HUDEP-2 (cell line): ENCODE measurements around the gene FETUB.
"Not testable (repeated sequence)": the region's sequence is repeated elsewhere in the genome, so short reads cannot be mapped to it uniquely, and the experiment has no call there.

ENCODE experiments used
- DNase-seq, 76 experiments: peaks; one replicate each; lab custom pipeline; 2025; ENCODE audit not compliant: unreplicated experiment in 76 of 76; lab: John Stamatoyannopoulos, UW

The FETUB gene

DNA sequence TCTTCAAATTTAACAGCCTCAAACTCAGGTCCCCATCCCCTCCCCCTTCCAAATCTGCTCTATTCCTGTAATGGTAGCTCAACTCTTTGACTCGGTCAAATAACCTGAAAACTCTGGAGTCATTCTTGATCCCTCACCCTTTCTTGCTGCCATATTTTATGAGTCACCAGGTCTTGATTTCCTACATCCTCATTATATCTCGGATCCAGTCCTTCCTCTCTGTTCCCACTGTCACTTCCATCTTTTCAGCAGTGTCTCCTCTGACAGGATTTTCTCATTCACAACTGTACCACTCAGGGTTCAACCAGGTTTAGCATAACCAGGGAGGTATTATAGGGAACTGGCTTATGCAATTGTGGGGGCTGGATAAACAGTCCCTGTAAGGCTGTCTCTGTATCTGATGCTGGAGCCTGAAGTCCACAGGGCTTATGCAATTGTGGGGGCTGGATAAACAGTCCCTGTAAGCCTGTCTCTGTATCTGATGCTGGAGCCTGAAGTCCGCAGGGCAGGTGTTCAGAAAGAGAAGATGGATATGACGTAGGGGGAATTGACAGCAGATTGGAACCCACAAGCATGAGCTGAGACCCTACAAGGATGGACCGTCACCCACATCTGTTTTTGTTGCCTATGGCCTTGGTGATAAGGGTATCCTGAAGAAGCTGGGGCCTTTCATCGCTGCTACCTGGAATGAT, 9.1 kb upstream of the FETUB start:
- no peak for DNase-seq

DNA sequence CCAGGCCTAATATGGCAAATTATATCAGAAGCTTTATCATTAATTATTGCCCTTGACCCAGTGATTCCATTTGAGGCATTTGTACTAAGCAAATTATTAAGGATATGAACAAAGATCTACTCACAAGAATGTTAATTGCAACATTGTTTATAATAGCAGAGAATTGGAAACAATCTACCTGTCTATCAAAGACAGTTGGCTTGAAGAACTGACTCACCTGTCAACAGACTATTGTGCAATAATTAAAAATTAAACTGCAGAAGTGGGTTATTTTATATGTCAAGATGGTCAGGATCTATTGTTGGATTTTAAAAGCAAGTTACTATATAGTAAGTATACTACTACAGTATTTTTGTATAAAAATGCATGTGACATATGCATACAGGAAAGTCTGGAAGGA, 6.7 kb upstream of the FETUB start:
- no peak for DNase-seq

DNA sequence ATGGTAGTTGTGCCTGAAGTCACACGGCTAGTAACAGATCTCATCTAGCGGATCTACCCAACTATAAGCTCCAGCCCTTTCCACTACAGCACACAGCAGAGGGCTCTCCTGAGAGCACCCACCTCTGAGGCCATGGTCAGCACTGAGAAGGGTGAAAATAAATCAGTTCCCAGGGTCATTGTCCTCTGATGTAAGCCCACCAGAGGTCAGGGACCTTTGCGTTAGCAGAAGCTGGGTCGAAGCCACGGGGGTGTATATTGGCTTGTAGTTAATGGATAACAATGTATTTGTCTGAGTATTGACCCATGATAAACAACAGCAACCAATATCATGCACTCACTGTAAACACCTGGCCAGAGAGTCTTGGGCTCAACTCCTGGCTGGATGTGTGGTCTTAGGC, 6.0 kb upstream of the FETUB start:
- not testable (repeated sequence) for DNase-seq

DNA sequence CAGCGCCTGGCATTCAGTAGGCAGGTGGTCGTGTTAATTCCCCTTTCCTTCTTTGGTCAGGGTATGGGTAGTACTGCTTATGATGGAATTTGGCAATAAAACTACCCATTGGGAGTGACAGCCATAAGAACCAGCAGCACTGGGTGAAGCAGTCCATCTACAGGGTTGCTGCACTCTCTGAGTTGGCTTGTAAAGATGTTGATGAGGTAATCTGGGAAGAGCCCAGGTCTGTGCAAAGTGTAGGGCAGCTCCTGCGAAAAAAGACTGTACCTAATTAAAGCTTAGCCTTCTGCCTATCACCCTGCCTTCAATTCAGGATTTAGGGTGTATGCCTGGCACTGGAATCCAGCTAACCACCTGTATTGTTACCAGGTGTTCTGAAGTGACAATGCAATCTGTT, 4.7 kb upstream of the FETUB start:
- no peak for DNase-seq

DNA sequence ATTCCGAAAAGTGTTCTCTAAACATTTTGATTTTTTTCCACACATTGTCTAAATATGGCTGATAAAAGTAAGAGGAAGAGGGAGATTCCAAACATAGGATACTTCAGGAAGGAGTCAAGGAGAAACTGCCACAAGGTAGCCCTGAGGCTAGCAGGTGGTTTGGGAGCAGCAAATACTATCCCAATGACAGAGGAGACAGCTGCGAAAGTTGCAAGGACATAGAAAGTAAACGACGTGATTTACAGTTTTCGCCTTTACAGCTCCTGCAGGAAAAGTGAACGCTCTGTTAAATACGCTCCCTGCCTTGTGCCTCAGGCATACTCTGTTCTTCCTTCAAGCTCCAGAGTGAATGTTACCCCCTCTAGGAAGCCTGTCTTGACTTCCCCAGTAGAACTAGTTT, 3.7 kb upstream of the FETUB start:
- DNase-seq: no peak

DNA sequence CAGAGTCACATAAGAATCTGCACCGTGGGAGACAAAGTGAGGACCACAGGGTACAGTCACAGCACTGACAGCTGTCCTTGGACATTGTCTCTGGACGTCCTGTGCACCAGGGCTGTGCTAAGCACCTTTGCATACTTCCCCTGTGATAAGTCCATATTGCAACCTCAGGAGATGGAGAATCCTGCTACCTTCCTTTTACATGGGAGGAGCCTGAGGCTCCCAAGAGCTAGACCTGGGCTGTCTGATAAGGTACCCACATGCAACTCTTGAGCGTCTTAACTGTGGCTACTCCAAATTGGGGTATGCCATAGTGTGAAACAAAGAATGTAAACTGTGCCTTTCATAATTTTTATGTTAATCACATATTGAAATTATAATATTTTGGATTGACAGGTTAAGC, 2.5 kb upstream of the FETUB start:
- DNase-seq: no peak

DNA sequence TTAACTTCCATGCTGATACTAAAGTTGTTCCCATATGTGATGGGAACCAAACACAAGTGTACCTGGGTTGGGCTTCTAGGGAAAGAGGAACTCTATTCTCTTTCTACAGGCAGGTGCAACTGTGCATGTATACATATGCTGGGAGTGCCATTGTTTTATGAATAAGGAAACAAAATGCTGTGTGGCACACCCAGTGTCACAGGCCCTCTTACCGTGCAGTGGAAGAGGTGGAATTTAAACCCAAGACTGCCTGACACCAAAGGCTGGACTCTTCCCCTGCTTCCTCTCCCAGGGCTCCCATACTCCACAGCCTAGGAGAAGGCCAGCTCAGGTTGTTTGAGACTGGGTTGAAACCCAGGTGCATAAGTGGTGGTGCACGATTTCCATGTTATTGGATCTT, 1.9 kb upstream of the FETUB start:
- DNase-seq: no peak

DNA sequence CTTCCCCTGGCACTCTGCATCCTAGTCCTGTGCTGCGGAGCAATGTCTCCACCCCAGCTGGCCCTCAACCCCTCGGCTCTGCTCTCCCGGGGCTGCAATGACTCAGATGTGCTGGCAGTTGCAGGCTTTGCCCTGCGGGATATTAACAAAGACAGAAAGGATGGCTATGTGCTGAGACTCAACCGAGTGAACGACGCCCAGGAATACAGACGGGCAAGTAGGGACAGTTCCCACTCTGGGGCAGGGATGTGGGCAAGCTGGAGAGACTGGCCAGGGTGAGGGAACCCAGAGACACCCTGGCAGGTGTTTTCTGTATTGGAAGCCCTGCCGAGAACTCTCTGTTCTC, 247 bp downstream of the FETUB start:
- no peak for DNase-seq

DNA sequence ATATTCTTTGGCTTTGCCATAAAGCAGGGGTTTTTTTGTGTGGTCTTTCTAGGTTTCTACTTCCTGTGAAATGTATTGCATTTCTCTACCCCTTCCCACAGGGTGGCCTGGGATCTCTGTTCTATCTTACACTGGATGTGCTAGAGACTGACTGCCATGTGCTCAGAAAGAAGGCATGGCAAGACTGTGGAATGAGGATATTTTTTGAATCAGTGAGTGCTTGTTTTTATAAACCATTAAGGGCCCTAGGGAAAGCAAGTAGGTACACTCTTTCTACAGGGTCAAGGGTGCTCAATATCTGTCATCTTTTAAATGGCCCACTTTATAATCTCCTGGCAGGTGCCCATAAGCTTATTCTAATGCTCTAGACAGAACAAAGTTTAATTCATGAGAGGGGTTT, 730 bp downstream of the FETUB start:
- no peak for DNase-seq

DNA sequence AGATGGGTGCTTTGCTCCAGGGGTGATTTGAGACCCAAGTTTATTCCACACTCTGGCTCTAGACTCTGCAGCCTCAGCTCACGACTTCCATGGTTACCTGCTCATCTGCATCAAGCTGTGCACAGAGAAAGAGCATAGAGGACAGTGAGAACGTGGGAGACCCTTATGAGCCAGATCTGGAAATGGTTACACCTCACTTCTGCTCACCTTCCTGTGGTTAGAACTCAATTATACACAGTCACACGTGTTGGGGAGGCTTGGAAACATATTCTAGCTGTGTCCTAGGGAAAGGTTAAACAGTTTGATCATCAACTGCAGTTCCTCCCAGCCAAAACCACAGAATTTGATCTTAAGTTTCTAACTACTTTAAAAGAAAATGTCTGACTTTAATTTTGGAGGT, 1.8 kb downstream of the FETUB start:
- DNase-seq: no peak

DNA sequence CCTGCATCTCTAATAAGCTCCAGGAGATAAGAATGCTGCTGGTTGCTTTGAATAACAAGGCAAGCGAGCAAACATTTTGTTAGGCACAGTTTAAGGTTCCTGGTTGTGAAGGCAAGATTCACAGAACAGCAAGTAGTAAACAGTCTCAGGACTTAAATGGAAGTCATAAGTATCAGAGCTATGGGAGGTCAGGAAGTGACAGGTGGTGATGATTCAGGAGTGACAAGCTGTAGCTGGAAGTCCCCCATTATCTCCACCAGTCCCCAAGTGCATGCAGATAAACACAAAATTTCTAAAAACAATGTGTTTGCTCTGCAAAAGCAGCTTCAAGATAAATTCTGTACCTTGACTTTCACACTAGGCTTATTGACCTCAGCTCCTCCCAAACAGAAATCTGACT, 3.3 kb downstream of the FETUB start:
- DNase-seq: no peak

DNA sequence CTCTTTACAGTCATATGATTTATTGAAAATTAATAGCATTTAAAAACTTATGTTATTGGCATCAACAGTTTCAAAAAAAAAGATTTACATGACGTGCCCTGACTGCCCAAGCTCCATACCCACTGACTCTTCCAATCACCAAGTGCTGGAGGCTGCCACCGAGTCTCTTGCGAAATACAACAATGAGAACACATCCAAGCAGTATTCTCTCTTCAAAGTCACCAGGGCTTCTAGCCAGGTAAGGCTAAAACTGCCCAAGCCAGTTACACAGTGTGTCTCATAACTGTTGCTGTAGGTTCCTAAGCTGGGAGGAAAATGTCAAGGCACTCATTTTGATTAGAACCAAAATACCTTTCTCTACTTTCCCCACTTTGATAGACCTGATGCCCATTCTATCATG, 4.5 kb downstream of the FETUB start:
- no peak for DNase-seq

DNA sequence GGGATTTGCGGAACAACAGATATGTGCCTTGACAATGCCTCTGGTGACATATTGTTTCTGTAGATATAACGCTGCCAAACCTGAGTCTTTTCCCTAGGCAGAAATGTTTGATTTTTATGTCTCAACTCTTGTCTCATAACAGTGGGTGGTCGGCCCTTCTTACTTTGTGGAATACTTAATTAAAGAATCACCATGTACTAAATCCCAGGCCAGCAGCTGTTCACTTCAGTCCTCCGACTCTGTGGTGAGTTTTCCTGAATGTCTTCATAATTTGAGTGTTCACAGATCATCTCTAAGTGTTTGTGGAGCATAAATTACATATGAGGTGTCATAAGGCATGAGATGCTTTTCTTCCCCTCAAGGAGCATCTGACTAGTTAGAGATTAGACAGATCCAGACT, 5.9 kb downstream of the FETUB start:
- no peak for DNase-seq

DNA sequence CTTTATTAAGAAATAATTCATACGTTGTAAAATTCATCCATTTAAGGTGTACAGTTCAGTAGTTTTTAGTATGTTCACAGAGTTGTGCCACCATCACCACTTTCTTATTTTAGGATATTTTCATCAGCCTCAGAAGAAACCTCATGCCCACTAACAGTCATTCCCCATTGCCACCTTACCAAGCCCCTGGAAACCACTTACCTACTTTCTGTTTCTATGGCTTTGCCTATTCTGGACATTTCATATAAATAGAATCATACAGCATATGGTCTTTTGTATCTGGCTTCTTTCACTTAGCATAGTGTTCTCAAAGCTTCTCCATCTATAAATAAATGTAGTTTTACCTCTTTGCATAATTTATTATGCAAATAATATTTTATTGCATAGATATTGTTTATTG, 6.6 kb downstream of the FETUB start:
- no peak for DNase-seq

DNA sequence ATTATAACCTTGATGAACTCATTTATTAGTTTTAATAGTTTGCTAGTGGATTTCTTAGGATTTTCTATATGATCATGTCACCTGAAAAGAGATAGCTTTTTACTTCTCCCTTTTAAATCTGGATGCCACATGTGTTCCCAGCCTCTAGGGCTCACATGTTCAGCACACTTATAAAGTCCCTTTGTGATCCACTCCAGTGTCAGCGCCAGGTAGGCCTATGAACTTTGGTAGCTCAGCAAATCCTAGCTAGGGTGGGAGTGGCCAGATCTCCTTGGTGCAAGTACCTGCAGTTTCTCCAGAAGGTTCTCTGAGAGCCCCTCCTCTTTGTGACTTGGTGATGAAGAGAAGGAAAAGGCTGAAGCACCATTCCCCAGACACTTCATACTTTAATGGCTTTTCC, 8.7 kb downstream of the FETUB start:
- DNase-seq: no peak

DNA sequence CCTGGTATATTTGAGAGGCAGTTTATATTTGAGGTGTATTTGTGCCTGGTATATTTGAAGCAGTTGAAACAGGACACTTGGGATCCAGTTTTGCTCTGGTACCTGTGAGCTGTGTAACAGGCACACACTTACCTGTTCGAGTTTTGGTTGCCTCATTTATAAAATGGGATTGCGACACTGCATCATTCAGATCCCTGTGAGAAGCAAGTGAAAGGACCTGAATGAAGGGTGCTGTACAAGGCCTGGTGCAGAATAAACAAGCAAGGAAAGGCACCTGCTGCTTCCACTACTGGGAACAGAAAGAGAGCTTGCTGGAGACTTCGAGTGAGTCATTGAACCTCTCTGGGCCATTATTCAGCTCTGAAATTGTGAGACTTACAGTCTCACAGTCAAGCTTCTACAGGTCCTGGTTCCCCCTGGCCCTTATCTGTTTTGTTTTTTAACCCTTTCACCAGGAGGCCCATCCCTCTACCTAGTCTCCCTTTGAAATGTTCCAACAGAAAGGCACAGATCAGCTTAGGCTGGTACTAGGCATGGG, 11.5 kb downstream of the FETUB start:
- DNase-seq: no peak

DNA sequence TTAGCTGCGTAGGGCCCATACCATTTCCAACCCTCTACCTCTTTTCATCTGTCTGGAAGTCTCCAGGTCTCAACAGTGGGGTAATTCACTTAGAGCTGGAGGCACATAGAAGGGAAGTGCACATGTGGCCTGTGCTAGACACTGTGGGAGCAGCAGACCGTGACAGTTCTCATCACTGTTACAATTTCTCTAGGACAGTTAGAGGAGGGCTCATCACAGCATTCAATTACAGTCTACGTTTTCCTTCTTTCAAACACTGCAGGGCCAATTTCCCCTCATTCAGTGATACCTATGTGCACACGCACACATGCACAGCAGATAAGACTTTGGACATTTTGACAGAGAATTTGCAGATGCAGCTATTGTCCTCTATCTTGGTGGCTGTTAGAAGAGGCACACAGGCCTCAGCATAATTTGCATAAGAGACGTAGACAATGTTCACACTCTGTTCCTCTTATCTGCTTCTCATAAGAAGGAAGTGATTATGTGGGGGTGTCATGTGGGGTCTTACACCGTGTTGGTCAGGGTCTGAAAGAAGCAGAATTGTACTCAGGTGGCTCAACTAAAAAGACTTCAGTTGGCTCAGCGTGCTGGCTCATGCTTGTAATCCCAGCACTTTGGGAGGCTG, 13.0 kb downstream of the FETUB start:
- no peak for DNase-seq

DNA sequence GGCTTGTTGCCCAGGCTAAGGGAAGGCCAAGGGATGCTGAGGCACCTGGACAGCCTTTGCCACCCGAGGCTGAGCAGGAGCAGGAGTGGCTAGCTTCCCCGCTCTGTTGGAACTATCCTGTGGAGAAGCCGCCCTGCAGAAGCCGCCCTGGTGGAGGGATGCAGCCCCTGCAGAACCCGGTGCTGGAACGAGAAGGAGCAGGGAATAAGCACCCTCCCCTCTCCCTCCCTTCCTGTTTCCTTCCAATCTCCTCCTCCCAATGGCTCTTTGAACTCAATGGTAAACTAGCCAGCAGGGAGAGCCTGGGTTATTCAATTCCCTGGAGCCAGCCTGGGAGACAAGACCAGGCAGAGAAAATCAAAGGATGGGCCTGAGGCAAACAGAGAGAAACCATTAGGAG, 13.8 kb downstream of the FETUB start:
- no peak for DNase-seq

DNA sequence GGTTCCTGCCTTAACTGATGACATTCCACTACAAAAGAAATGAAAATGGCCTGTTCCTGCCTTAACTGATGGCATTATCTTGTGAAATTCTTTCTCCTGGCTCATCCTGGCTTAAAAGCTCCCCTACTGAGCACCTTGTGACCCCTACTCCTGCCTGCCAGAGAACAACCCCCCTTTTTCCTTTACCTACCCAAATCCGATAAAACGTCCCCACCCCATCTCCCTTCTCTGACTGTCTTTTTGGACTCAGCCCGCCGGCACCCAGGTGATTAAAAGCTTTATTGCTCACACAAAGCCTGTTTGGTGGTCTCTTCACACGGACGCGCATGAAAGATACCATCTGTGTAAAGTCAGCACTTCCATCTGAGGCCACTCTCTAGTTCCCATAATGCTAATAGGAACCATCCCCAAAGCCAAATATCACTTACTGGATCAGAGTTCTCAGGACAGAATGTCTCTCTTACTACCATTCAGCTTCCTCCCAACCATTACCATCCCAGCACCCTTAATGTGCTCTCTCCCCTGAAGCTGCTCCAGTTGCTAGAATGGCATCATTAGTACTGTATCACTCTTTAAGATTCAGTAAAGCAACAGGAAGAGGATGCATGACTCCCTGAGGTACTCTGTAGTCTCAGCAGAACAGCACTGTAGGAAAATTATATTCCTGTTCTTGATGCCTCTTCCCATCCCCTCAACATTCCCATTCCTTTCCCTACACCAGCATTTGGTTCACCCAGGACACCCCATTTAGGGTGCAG, 23.3 kb downstream of the FETUB start:
- DNase-seq: no peak

DNA sequence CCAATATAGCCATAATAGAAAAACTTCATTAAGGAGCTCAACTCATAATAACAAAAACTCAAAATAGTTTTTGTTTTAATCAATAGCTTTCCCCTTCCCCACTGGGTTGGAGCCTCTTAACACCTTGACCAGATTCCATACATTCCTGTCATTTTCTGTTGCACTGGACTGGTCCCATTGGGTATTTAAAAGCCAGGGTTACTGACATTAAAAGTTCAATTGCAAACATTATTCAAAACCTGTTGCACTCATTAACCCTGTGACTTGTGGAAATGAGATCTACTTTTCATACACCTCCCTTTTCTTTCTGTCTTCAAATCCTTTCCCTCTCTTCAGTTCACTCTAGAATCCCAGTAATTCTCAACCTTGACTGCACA, 23.9 kb downstream of the FETUB start:
- no peak for DNase-seq

DNA sequence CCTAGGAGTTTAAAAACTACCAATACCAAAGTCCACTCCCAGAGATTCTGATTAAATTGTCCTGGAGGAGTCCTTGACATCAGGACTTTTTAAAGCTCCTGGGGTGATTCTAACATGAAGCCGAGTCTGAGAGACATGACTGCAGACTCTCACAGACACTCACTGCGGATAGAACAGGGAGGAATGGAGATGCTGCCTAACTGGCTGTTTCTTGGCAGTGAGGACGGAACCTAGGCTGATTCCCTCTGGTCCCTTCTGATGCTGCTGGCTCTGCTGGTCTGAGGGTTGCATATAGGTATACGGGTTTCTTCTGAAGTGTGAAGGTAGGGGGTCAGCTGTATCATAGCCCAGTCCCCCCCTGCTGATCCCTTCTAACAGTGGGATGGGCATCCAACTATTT, 24.3 kb downstream of the FETUB start:
- DNase-seq: no peak

DNA sequence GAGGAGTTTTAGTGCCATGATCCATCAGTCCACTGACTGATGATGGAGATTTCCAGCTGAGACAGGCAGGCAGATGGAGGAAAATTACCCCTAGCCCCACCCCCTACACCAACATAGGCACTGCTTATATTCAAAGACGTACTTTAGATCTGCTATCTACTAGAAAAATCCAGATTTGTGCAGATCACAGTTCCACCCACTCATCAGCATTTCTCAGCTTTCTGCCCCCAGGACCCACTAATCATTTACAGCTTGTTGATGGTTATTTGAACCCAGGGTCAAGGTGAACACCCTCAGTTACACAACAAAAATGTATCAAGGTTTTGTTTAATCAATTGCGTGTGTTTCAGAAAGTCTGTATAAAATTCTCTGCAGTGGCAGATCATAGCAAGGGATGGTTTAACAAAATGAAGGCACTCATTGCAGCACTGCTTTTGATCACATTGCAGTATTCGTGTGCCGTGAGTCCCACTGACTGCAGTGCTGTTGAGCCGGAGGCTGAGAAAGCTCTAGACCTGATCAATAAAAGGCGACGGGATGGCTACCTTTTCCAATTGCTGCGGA, 25.5 kb downstream of the FETUB start, which contains the start of gene HRG:
TSS of gene HRG (plus strand) at position 390 of the 564 bp plus-strand sequence. CDS start at position 408, 18 bp downstream.
- DNase-seq: no peak
